GM18511 (cell line): Measurements from ENCODE around the gene SLC4A7.

ENCODE experiments used
- ATAC-seq: cut with Tn5 transposase; IDR thresholded peaks from one replicate; pipeline ENCODE4 v1.9.1; 2021; ENCODE audit warnings: mild to moderate bottlenecking, moderate library complexity; ENCODE audit not compliant: unreplicated experiment

The SLC4A7 gene

DNA sequence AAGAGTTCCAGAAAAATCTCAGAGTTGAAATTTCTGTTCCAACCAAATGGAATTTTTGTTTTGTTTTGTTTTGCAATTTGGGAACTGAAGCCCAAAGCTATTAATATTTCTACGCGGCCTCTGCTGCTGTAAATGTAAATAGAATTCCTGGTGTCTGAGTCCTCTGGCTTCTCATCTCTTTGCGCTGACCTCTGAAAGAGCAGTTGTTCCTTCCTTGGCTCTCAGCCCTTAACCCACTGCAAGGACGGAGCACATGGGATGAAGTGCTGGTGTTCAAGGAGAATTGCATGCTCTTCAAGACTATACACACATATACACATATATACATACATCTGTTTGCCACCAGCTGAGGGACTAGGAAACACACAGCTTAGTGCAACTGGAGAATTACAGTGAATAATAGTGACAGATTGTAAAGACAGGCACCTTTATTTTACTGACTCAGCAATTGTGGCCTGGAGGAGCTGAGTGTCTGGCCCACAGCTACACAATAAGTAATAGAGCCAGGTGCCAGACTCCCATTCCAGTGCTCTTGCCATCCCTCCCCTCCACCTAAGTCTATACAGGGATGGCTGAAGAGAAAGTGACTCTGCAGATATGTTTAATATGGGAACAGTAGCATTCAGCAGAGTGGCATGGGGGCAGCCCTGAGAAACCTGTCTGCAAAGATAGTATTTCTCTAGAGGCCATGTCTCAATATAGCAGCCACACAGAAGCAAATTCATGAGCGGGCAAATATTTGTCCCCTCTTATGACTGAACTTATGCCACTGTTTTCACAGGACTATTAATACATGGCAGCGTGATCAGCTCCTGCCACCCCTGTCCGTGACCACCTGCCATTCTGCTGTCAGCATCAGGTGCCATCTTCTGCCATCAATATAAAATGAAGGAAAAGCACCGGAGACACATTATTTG lies 157.3 kb downstream of the SLC4A7 start:
- no peak for ATAC-seq

DNA sequence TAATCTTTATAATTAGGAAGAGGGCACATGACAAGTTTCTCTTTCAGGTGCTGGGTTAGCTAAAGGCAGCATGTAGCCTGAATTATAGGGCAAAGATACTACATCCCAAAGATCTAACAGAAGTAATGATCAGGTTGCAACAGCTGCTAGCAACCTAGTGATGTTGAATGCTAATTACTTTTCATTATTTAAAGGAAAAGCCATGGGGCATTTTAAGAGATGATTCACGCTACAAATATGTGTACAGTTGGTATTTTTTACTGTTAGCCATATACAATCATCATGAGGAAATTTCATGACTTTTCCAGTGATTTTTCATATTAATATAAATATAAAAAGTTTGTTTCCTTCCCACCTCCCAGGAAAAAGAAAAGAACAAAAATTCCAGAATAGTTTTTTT lies 158.0 kb downstream of the SLC4A7 start:
- no peak for ATAC-seq

DNA sequence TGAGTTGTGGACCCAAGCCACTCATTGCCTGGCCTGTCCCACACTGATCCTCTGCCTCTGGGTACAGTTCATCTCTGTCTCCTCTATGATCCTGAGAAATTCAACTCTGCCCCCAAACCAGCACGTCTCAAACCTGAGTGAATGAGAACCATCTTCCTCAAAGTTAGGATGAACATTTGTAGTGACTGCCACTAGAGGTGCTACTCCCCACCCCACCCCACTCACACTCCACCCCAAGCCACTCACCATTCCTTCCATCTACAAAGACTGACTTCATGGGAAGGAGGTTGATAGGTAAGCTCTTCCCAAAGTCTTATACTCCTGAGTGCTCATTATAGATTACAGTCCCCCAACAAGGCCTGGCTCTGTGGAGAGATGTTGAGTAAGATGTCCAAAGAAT lies 158.8 kb downstream of the SLC4A7 start:
- no peak for ATAC-seq

GRCh38 chr3:27324686-27325085 lies 159.5 kb downstream of the SLC4A7 start:
- ATAC-seq: no peak

GRCh38 chr3:27323087-27323570 lies 161.1 kb downstream of the SLC4A7 start:
- ATAC-seq: no peak
